CD4-positive, alpha-beta T cell treated with Interleukin-10 for 1 hour (primary cell): ENCODE measurements around the gene COA3.

Experiments
- DNase-seq: peaks from one replicate; pipeline ENCODE4 v3.0.0-alpha.2; 2020

COA3 gene

DNA sequence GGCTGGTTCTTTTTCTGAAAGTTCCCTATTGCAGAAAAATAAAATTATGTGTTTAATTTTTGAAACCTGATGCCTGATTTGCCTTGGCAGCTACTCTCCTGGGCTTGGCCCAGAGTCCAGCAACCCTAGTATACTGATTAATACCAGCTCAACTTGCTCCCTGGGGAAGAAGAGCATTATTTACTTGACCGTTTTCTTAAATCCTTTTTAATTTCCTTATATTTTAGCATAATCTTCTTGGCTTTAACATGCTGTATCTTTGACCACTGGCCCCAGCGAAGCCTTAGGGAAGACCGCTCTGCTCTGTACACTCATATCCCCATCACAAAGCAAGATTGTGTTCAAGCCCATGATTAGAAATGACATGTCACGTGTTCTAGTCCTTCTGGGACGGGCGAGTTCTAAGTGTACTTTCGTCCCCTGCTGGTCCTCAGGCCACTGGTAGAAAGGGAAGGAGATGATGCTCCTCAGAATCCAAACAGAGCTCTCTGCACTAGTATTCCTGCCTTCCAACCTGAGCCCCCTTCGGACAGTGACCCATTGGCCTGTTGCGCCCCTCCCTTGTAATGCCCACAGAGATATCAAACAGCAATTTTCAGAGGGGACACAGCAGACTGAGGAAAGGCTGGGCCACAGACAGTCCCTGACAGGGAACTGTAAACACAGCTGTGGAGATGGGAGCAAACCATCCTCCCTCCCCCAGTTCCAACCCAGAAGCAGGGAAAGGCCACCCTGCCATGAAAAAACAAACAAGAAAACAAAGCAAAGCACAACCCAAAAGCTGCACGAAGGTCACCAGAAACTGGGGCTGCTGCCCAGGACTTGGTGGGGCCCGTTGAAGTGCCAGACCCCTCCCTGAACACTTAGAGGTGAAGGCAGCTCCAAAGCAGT, 49.4 kb downstream of the COA3 start:
- no peak for DNase-seq

DNA sequence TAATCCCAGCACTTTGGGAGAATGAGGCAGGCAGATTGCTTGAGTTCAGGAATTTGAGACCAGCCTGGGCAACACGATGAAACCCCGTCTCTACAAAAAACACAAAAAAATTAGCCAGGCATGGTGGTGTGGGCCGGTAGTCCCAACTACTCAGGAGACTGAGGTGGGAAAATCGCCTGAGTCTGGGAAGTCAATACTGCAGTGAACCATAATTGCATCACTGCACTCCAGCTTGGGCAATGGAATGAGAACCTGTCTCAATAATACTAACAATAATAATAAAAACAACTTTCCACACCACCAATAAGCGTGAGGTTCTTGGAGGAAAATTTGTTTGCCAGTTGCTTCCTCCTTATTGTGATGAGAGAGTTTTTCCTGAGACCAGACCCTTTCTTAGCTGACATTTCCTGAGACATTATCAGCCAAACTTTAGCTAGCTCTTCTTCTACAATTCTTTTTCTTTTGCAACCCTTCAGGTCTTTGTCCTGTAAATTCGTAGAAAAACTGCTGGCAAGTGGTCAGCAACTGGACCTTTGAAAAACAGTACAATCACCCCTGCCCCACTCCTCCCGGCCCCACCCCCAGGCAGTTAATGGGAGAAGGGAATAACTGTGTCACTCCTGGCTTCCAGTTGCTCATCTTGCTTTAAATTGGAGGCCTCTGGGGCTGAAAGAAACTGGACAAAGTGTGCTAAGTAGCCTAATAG, 50.1 kb downstream of the COA3 start:
- DNase-seq = no peak
